ENCODE measurements around the gene NAPA. TPM values are rescaled to one million over a fixed set of nuclear protein-coding genes. Genes with fewer than 3 reads are reported as not detected.
A peak's percentile ranks its signal among the peaks of the same experiment; 100 is the strongest.

NAPA gene
- total and polyA plus RNA-seq, 10 of the 15 experiments (the other 5 are each of a cell fraction or from before 2014, with no cell fraction given), result 8.2 to 193 (median 102) TPM

- ChIA-PET RAD21 (ENCODE audit: unreplicated experiment) (no interaction called here), CTCF (interaction anchor here (1.5 kb wide), 1 partner anchor 39 kb away, joined by 4 read pairs; the partner anchor contains the start of gene KPTN), POLR2A (interaction anchor here (1.1 kb wide), 1 partner anchor 8 kb away, joined by 7 read pairs; the partner anchor contains the start of gene NAPA), SMC1A (ENCODE audit: uncharacterized antibody, unreplicated experiment) (no interaction called here)
- 39% methylated on average over 7 of the region's 7 CpGs for WGBS (ENCODE audit: insufficient coverage, insufficient replicate concordance, low lambda C conversion rate, missing lambda C conversion rate)
- Histone ChIP-seq H3K4me2 (ENCODE audit: control insufficient read depth, insufficient read depth) (no peak overlapping the region), H3K36me3 (ENCODE audit: control insufficient read depth in 2 of 2, insufficient read depth in 2 of 2, low read length in 1 of 2) (no peaks in the 10 kb centered on the region), H3K9ac (ENCODE audit: control insufficient read depth, insufficient read depth, low read length) (no peak overlapping the region), H3K4me1 (ENCODE audit: control insufficient read depth, insufficient read depth, low read length) (peaks cover 9% of the 10 kb centered on the region), H3K27me3 (replicated peaks in 1 of 2; ENCODE audit: control insufficient read depth in 2 of 2, insufficient read depth in 2 of 2, low read length in 1 of 2) (no peaks in the 10 kb centered on the region; a peak in 1 of 4 replicates), H3K79me2 (ENCODE audit: control insufficient read depth, insufficient read depth, low read length) (no peaks in the 10 kb centered on the region), H3K27ac (ENCODE audit: control insufficient read depth, insufficient read depth) (no peak overlapping the region), H3K9me3 (replicated peaks; ENCODE audit: control insufficient read depth, insufficient read depth, low read length) (no peaks in the 10 kb centered on the region; the same call in 2 of the 3 replicates), H3K4me3 (no peak overlapping the region), H4K20me1 (ENCODE audit: control insufficient read depth, insufficient read depth) (no peaks in the 10 kb centered on the region; the same call in 1 of the 2 replicates), H2AFZ (ENCODE audit: control insufficient read depth, low read depth, low read length) (no peak overlapping the region)
- FAIRE-seq (no peak), DNase-seq (ENCODE audit: low read depth, low spot score) (no peak), ATAC-seq (peak; percentile 52)
- intact Hi-C loops (cut with micrococcal nuclease; ENCODE audit: unreplicated experiment) (no loop called here), in situ Hi-C loops (cut with MboI) (no loop called here)
- TF ChIP-seq CEBPB (IDR thresholded peaks at IDR 0.05; ENCODE audit: borderline replicate concordance in 1 of 2, low read depth in 2 of 2, low read length in 2 of 2) (no peak), JUND (IDR thresholded peaks at IDR 0.05; ENCODE audit: low read depth, low read length) (no peak), TCF12 (IDR thresholded peaks at IDR 0.05; ENCODE audit: low read depth, low read length) (no peak), STAT1 (conservative IDR thresholded peaks at IDR 0.05) (no peak), EP300 (IDR thresholded peaks at IDR 0.05; ENCODE audit: borderline replicate concordance in 1 of 2, control insufficient read depth in 1 of 2, low read depth in 2 of 2, low read length in 2 of 2) (no peak), CHD2 (IDR thresholded peaks at IDR 0.05; ENCODE audit: borderline replicate concordance, low read depth, low read length) (no peak), NBN (IDR thresholded peaks at IDR 0.05) (no peak), JUNB (IDR thresholded peaks at IDR 0.05) (no peak), FOXK2 (IDR thresholded peaks at IDR 0.05) (no peak), ZBTB11 (CRISPR knock-in tag; IDR thresholded peaks at IDR 0.05) (no peak), E2F4 (IDR thresholded peaks at IDR 0.05; ENCODE audit: low read depth, low read length) (no peak), ZNF622 (IDR thresholded peaks at IDR 0.05) (no peak), KDM1A (IDR thresholded peaks at IDR 0.05; ENCODE audit: borderline replicate concordance) (no peak), E4F1 (IDR thresholded peaks at IDR 0.05; ENCODE audit: borderline replicate concordance, partially characterized antibody) (no peak), PBX3 (IDR thresholded peaks at IDR 0.05; ENCODE audit: insufficient replicate concordance, low read depth, low read length) (no peak), ZZZ3 (IDR thresholded peaks at IDR 0.05; ENCODE audit: control insufficient read depth, insufficient read length, low read depth) (no peak), MEF2A (IDR thresholded peaks at IDR 0.05; ENCODE audit: insufficient read depth, low read depth, low read length) (no peak)
- BruUV-seq (replicated peaks), result no TSS peak
Observed at GRCh38 chr19:47523473-47523872, 8.6 kb upstream of the NAPA start.

Data from GM12878 (cell line).